ENCODE data around the gene CDC34. TPM values are rescaled to one million over a fixed set of nuclear protein-coding genes. Genes with fewer than 3 reads are reported as not detected.
A peak's percentile ranks its signal among the peaks of the same experiment; 100 is the strongest.

Gene CDC34
- total RNA-seq, 1 donor from 2014 or later, result 96.5 TPM

- intact Hi-C loops (cut with micrococcal nuclease), result no loop called here
- no peak for DNase-seq
- Histone ChIP-seq H3K27me3 (ENCODE audit: low read depth) (no peaks in the 10 kb centered on the region), H3K4me1 (peaks cover 13% of the 10 kb centered on the region), H3K4me3 (no peak overlapping the region), H3K27ac (replicated peaks) (no peak overlapping the region), H3K9me3 (replicated peaks) (no peaks in the 10 kb centered on the region), H3K36me3 (no peaks in the 10 kb centered on the region)
- no peak for TF ChIP-seq CTCF (IDR thresholded peaks at IDR 0.05; ENCODE audit: borderline replicate concordance)
These were observed 35.8 kb downstream of the CDC34 start for GRCh38 chr19:567296-567900.

GRCh38 chr19:570251-570686, 38.7 kb downstream of the CDC34 start:
- intact Hi-C loops (cut with micrococcal nuclease), result no loop called here
- Histone ChIP-seq H3K36me3 (no peaks in the 10 kb centered on the region), H3K27me3 (ENCODE audit: low read depth) (no peaks in the 10 kb centered on the region), H3K4me1 (peaks cover 42% of the 10 kb centered on the region), H3K4me3 (no peak overlapping the region), H3K9me3 (replicated peaks) (no peaks in the 10 kb centered on the region), H3K27ac (replicated peaks) (no peak overlapping the region)
- DNase-seq, result no peak
- no peak for TF ChIP-seq CTCF (IDR thresholded peaks at IDR 0.05; ENCODE audit: borderline replicate concordance)

GRCh38 chr19:570937-571565, 39.5 kb downstream of the CDC34 start:
- peaks cover 50% of the 10 kb centered on the region for H3K4me1 ChIP-seq
- no peaks in the 10 kb centered on the region for H3K36me3 ChIP-seq
- no peak for DNase-seq
- intact Hi-C loops (cut with micrococcal nuclease), result no loop called here
- H3K9me3 ChIP-seq (replicated peaks), result no peaks in the 10 kb centered on the region
- TF ChIP-seq CTCF (IDR thresholded peaks at IDR 0.05; ENCODE audit: borderline replicate concordance), result no peak
- peak overlapping the region; percentile 100 for H3K4me3 ChIP-seq
- H3K27ac ChIP-seq (replicated peaks), result peak overlapping the region; percentile 98
- H3K27me3 ChIP-seq (ENCODE audit: low read depth), result no peaks in the 10 kb centered on the region

GRCh38 chr19:571566-571974, 40.0 kb downstream of the CDC34 start:
- no peaks in the 10 kb centered on the region for H3K27me3 ChIP-seq (ENCODE audit: low read depth)
- H3K27ac ChIP-seq (replicated peaks), result peak overlapping the region; percentile 98
- DNase-seq, result no peak
- H3K36me3 ChIP-seq, result no peaks in the 10 kb centered on the region
- TF ChIP-seq CTCF (IDR thresholded peaks at IDR 0.05; ENCODE audit: borderline replicate concordance), result no peak
- H3K4me1 ChIP-seq, result peaks cover 55% of the 10 kb centered on the region
- peak overlapping the region; percentile 100 for H3K4me3 ChIP-seq
- no peaks in the 10 kb centered on the region for H3K9me3 ChIP-seq (replicated peaks)
- intact Hi-C loops (cut with micrococcal nuclease), result no loop called here

GRCh38 chr19:572140-572742, 40.7 kb downstream of the CDC34 start, which contains the start of gene BSG:
BSG (plus strand) TSS chr19:572596; CDS start chr19:572635, 39 bp downstream.
- no peak for TF ChIP-seq CTCF (IDR thresholded peaks at IDR 0.05; ENCODE audit: borderline replicate concordance)
- intact Hi-C loops (cut with micrococcal nuclease), result no loop called here
- Histone ChIP-seq H3K4me3 (peak within 1 kb of the TSS; percentile 100), H3K27me3 (ENCODE audit: low read depth) (no peaks in the 10 kb centered on the region), H3K4me1 (peaks cover 61% of the 10 kb centered on the region), H3K36me3 (no peaks in the 10 kb centered on the region), H3K9me3 (replicated peaks) (no peaks in the 10 kb centered on the region), H3K27ac (replicated peaks) (peak within 1 kb of the TSS; percentile 98)
- peak; percentile 98 for DNase-seq
